Omental fat pad (tissue), 4 donors: Measurements from ENCODE around the gene CYTIP. TPM values are rescaled to one million over a fixed set of nuclear protein-coding genes. Genes with fewer than 3 reads are reported as not detected.
"Not testable (repeated sequence)": the region's sequence is repeated elsewhere in the genome, so short reads cannot be mapped to it uniquely, and the experiment has no call there.

ENCODE experiments used
- ATAC-seq: fragments of 150-250 bp; one replicate; pipeline ENCODE4 v1.9.1; 2016; ENCODE audit warnings: mild to moderate bottlenecking, moderate library complexity; ENCODE audit not compliant: low FRiP score
- DNase-seq: peaks from one replicate; pipeline ENCODE4 v3.0.0-alpha.2; 2019; ENCODE audit warnings: low spot score
- CTCF ChIP-seq, 3 donors: fragments of 450-650 bp; IDR thresholded peaks; one replicate each; pipeline ENCODE4 v1.5.1; 2016 to 2017; ENCODE audit warnings: antibody characterized with exemption in 3 of 3, mild to moderate bottlenecking in 3 of 3, moderate library complexity in 2 of 3
- total RNA-seq, 4 donors: library from RNA; depleted of rRNA; stranded (reverse); fragments of >200 nt; gene quantifications; one replicate each; pipeline ENCODE4 v1.1.0, GENCODE V29; 2016

The CYTIP gene
- total RNA-seq, 4 donors from 2014 or later, result 13.4 to 26.1 (median 17.5) TPM

DNA sequence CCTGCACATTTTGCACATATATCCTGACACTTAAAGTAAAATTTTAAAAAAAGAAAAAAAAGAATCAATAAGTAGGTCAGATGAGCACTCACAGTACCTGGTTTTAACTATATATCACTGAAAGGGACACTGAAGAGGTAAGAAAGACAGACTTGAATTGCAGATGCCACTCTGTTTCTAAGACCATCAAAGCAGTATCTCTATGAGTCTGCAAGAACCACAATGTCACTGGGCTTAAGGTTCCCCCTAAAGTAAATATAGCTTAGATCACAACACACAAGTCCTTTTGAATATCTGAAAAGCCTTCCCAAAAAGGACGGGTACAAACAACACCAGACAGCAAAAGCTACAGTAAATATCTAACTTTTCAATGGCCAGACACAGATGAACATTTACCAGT lies 57.6 kb downstream of the CYTIP start:
- no peak for TF ChIP-seq CTCF (IDR thresholded peaks at IDR 0.05)
- no peak for ATAC-seq

GRCh38 chr2:157377861-157378260 lies 66.0 kb downstream of the CYTIP start:
- ATAC-seq, result no peak
- TF ChIP-seq CTCF (IDR thresholded peaks at IDR 0.05), result no peak

More for the DNA sequence above, 57.6 kb downstream of the CYTIP start:
- no peak for DNase-seq

GRCh38 chr2:157376041-157376440 lies 67.8 kb downstream of the CYTIP start:
- DNase-seq, result no peak
- ATAC-seq, result no peak
- no peak for TF ChIP-seq CTCF (IDR thresholded peaks at IDR 0.05)

More at GRCh38 chr2:157377861-157378260, 66.0 kb downstream of the CYTIP start:
- no peak for DNase-seq

- ATAC-seq, result no peak
Observed at GRCh38 chr2:157375384-157375783, 68.5 kb downstream of the CYTIP start.

GRCh38 chr2:157368508-157368907 lies 75.4 kb downstream of the CYTIP start:
- DNase-seq, ATAC-seq: not testable (repeated sequence)

More at GRCh38 chr2:157375384-157375783, 68.5 kb downstream of the CYTIP start:
- TF ChIP-seq CTCF (IDR thresholded peaks at IDR 0.05), result no peak
- DNase-seq, result no peak

GRCh38 chr2:157367704-157368103 lies 76.2 kb downstream of the CYTIP start:
- no peak for ATAC-seq
- no peak for TF ChIP-seq CTCF (IDR thresholded peaks at IDR 0.05)
- no peak for DNase-seq

Other genes starting within 250 kb of the CYTIP start
- under 1 TPM in 3 of 4 donors, not detected in 1; 0.06 to 0.16 (median 0.09) TPM for gene GALNT5, start 186.4 kb downstream of the CYTIP start, total RNA-seq
- 1 to 10 TPM in 3 of 4 donors, under 1 TPM in 1; 0.50 to 1.8 (median 1.4) TPM for gene ERMN, start 118.3 kb downstream of the CYTIP start, total RNA-seq
- gene ACVR1C, start 184.8 kb upstream of the CYTIP start, total RNA-seq, result 100 to 1,000 TPM in 1 of 4 donors, 10 to 100 TPM in 3; 12.5 to 118 (median 44.6) TPM